Pancreas (tissue), 10 donors: ENCODE measurements around the gene RBMS1. TPM values are rescaled to one million over a fixed set of nuclear protein-coding genes. Genes with fewer than 3 reads are reported as not detected.

Source experiments
- ATAC-seq, 4 donors: fragments of 200-7000 bp; cut with Tn5 transposase; one replicate each; pipeline versions ENCODE4 v1.8.0 to v1.9.1; 2020; ENCODE audit warnings: mild to moderate bottlenecking in 4 of 4, moderate library complexity in 4 of 4
- DNase-seq, 6 donors: peaks; one replicate each; pipeline ENCODE4 v3.0.0-alpha.2; 2020
- FAIRE-seq: peaks from 2 replicates; lab custom pipeline; 2012; peaks lifted over from hg19 to GRCh38; lab: Jason Lieb, UNC
- H3K27ac ChIP-seq, 4 donors: fragments of 200-600 bp; sonication (generic); 1 replicate in 3 of 4; 2 replicates in 1 of 4; pipeline versions ENCODE4 v1.5.0 to v1.8.0; 2020
- H3K27me3 ChIP-seq, 4 donors: fragments of 200-600 bp; one replicate each; pipeline ENCODE4 v1.8.0; 2021
- H3K36me3 ChIP-seq, 3 donors: fragments of 200-600 bp; sonication (generic) in 1 of 3; one replicate each; pipeline versions ENCODE4 v1.5.0 to v1.8.0; 2020 to 2021
- H3K4me1 ChIP-seq, 3 donors: fragments of 200-600 bp; one replicate each; pipeline ENCODE4 v1.8.0; 2021
- H3K4me3 ChIP-seq, 4 donors: fragments of 200-600 bp; sonication (generic) in 2 of 4; one replicate each; pipeline versions ENCODE4 v1.5.0 to v1.8.0; 2020 to 2021
- H3K9me3 ChIP-seq, 4 donors: fragments of 200-600 bp; one replicate each; pipeline ENCODE4 v1.8.0; 2021
- CTCF ChIP-seq, 4 donors: fragments of 200-600 bp; sonication (generic) in 3 of 4; IDR thresholded peaks; one replicate each; pipeline versions ENCODE4 v1.5.0 to v1.8.0; 2021; ENCODE audit warnings: antibody characterized with exemption in 4 of 4
- WGBS, 2 donors: extraction: QIAGEN DNeasy Blood & Tissue Kit; methylation state at CpG; one replicate each; pipeline ENCODE4 v1.1.7; 2013; 5-methylcytosine and 5-hydroxymethylcytosine counted together
- intact Hi-C, 3 donors: fragments of 100-400 bp; cut with DNase I; formaldehyde crosslinking; loops; one replicate each; pipeline versions ENCODE4 v1.11.1 to v1.14.2; 2022
- polyA plus RNA-seq, 2 donors: library from polyadenylated mRNA; stranded (reverse); fragments of 200-250 nt; gene quantifications; one replicate each; pipeline ENCODE4 v1.2.3, GENCODE V29; 2013
- total RNA-seq, 6 donors: library from RNA; stranded (reverse); fragmentation: NEBNext Ultra II Directional in 4 of 6; extraction: Animal tissue kit (Norgen Biotek cat#: 25700) in 4 of 6; gene quantifications; one replicate each; pipeline versions ENCODE4 v1.2.1 to v1.2.4, GENCODE V29; 2021 to 2023
- donor health status: healthy with polysubstance abuse.
- donor health status: DM: no; HTN: no; CAD: no; lungs with moderate emphysema.
- donor health status: DM: no; HTN: no; CAD: no.
- donor health status: control.
- donor health status: control.
- donor health status: Bipolar disorder and iron deficiency.
- donor health status: DM: yes; HTN: yes; CAD: no.
- donor health status: DM: no; HTN: no; CAD: no.
- donor health status: DM: no; HTN: no; CAD: no.
- donor health status: DM: yes; HTN: yes; CAD: no.

RBMS1 gene
- total and polyA plus RNA-seq, 8 donors: 6.3 to 26.1 (median 8.7) TPM

- Histone ChIP-seq H3K27me3 (no peaks in the 10 kb centered on the region), H3K4me1 (peaks cover 0 to 8% (median 0%) of the 10 kb centered on the region in 3 donors), H3K4me3 (no peak overlapping the region), H3K9me3 (no peaks in the 10 kb centered on the region), H3K36me3 (no peaks in the 10 kb centered on the region), H3K27ac (no peak overlapping the region)
- intact Hi-C loops: no loop called here
- no peak for TF ChIP-seq CTCF (IDR thresholded peaks at IDR 0.05)
- ATAC-seq: no peak
- FAIRE-seq: no peak
- no peak for DNase-seq
Measured at GRCh38 chr2:160319700-160320099, 173.9 kb downstream of the RBMS1 start.

GRCh38 chr2:160318218-160318617 lies 175.4 kb downstream of the RBMS1 start:
- H3K27ac ChIP-seq: no peak overlapping the region
- H3K4me1 ChIP-seq: peaks cover 0 to 8% (median 0%) of the 10 kb centered on the region in 3 donors
- H3K27me3 ChIP-seq: no peaks in the 10 kb centered on the region
- ATAC-seq: no peak
- H3K9me3 ChIP-seq: no peaks in the 10 kb centered on the region
- no peaks in the 10 kb centered on the region for H3K36me3 ChIP-seq
- FAIRE-seq: no peak
- intact Hi-C loops: no loop called here
- no peak for TF ChIP-seq CTCF (IDR thresholded peaks at IDR 0.05)
- H3K4me3 ChIP-seq: no peak overlapping the region
- DNase-seq: no peak

- peak; percentile 57 for FAIRE-seq
- H3K4me3 ChIP-seq: no peak overlapping the region
- H3K4me1 ChIP-seq: peaks cover 0 to 8% (median 0%) of the 10 kb centered on the region in 3 donors
- 68 to 70% methylated on average over 7 of the region's 7 CpGs for WGBS, 2 donors
- H3K36me3 ChIP-seq: no peaks in the 10 kb centered on the region
- H3K27ac ChIP-seq: no peak overlapping the region
- no peaks in the 10 kb centered on the region for H3K27me3 ChIP-seq
- H3K9me3 ChIP-seq: no peaks in the 10 kb centered on the region
- DNase-seq: no peak
- no peak for TF ChIP-seq CTCF (IDR thresholded peaks at IDR 0.05)
- intact Hi-C loops: no loop called here
- no peak for ATAC-seq
Measured at GRCh38 chr2:160317181-160318099, 176.2 kb downstream of the RBMS1 start.

- no peaks in the 10 kb centered on the region for H3K36me3 ChIP-seq
- no peak for TF ChIP-seq CTCF (IDR thresholded peaks at IDR 0.05)
- DNase-seq: no peak
- peaks cover 0 to 8% (median 0%) of the 10 kb centered on the region in 3 donors for H3K4me1 ChIP-seq
- H3K27me3 ChIP-seq: no peaks in the 10 kb centered on the region
- no peak for ATAC-seq
- intact Hi-C loops: no loop called here
- FAIRE-seq: no peak
- no peak overlapping the region for H3K27ac ChIP-seq
- 65 to 71% methylated on average over 2 of the region's 2 CpGs for WGBS, 2 donors
- H3K4me3 ChIP-seq: no peak overlapping the region
- no peaks in the 10 kb centered on the region for H3K9me3 ChIP-seq
Measured at GRCh38 chr2:160315337-160315736, 178.3 kb downstream of the RBMS1 start.
